ENCODE results near the gene SLC25A3. TPM values are rescaled to one million over a fixed set of nuclear protein-coding genes. Genes with fewer than 3 reads are reported as not detected.
A peak's percentile ranks its signal among the peaks of the same experiment; 100 is the strongest.

SLC25A3 gene
- total and polyA plus RNA-seq, 9 of the 15 experiments (the other 6 are each of a cell fraction or from before 2014, with no cell fraction given), result 264 to 766 (median 495) TPM

DNA sequence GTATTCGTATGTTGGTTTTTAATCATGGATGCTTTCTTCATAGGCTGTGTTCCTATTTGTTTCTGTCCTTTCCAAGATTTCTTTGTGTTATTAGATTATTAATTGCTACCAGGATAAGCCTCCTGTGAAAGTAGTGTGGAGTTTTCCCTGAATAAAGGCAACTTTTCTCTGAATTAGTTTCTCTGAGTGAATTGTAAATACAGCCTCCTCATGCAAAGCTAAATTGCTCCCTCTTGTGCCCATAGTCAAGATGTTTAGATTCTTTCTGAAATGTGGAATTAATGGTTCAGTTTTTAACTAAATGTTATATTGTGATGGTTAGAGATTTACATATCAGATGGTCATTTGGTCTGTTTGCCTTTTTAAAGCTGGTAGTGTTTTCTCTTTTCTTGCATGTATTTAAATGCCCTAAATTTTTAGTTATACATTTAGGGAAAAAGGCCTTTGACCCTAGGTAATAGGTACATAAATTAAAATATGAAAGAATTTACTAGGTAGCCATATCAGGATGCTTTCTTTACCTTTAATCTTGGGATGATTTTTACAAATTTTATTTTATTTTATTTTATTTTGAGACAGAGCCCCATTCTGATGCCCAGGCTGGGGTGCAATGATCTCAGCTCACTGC is 60.5 kb downstream of the SLC25A3 start:
- no peak overlapping the region for H3K4me2 ChIP-seq (ENCODE audit: insufficient read depth, low read length)
- H3K4me1 ChIP-seq (replicated peaks in 1 of 2; ENCODE audit: control insufficient read depth in 2 of 2, insufficient read depth in 2 of 2, low read length in 2 of 2), result peaks cover 0 to 12% of the 10 kb centered on the region in 2 experiments; a peak in 2 of 5 replicates
- H3K79me2 ChIP-seq (ENCODE audit: control insufficient read depth, insufficient read depth, low read length), result no peaks in the 10 kb centered on the region
- H3K36me3 ChIP-seq (ENCODE audit: control insufficient read depth, insufficient read depth, low read length), result peaks cover 20% of the 10 kb centered on the region; the same call in 2 of the 3 replicates
- H3K9me1 ChIP-seq (ENCODE audit: control insufficient read depth, insufficient read depth, low read length), result no peaks in the 10 kb centered on the region
- H3K27ac ChIP-seq (ENCODE audit: extremely low read depth, low read depth, low read length), result no peak overlapping the region
- no TSS peak for BruUV-seq (replicated peaks)
- WGBS (ENCODE audit: insufficient coverage, low coverage, missing lambda C conversion rate), result 100% methylated on average over 1 of the region's 1 CpG
- ATAC-seq (peak; percentile 61), FAIRE-seq (peak; percentile 78), DNase-seq (ENCODE audit: extremely low read depth in 1 of 4, low spot score in 3 of 4) (peak; percentile 23 to 69 (median 29))
- H3K27me3 ChIP-seq (ENCODE audit: control insufficient read depth in 2 of 2, insufficient read depth in 2 of 2, low read length in 2 of 2), result no peaks in the 10 kb centered on the region
- H3K9ac ChIP-seq (ENCODE audit: insufficient read depth in 1 of 2, low read depth in 2 of 2, low read length in 2 of 2), result no peak overlapping the region
- in situ Hi-C loops (cut with MboI) (no loop called here), intact Hi-C loops (cut with micrococcal nuclease) (loop anchor here (1.0 to 2.0 kb wide), 3 partner anchors 87 to 237 kb away; no protein-coding TSS in a partner anchor)
- H2AFZ ChIP-seq (ENCODE audit: low read depth, low read length), result no peak overlapping the region
- no peak overlapping the region for H3K4me3 ChIP-seq
- H3K9me3 ChIP-seq (replicated peaks; ENCODE audit: control insufficient read depth, insufficient read depth, low read depth, low read length), result no peaks in the 10 kb centered on the region
- no peaks in the 10 kb centered on the region for H4K20me1 ChIP-seq (replicated peaks; ENCODE audit: control insufficient read depth, insufficient read depth, low read length)
- CTCF ChIA-PET (ENCODE audit: low intra/inter-chr PET ratio), result interaction anchor here (0.7 to 1.5 kb wide), 5 partner anchors 48 to 237 kb away, joined by 3 to 12 read pairs (median 6); no protein-coding TSS in a partner anchor
- POLR2A ChIA-PET, result interaction anchor here (0.7 to 1.0 kb wide), 2 partner anchors 15 to 345 kb away, joined by 3 to 4 read pairs; no protein-coding TSS in a partner anchor
- no peak for TF ChIP-seq JUNB (CRISPR knock-in tag; conservative IDR thresholded peaks at IDR 0.05)
- TF ChIP-seq SMARCA4 (IDR thresholded peaks at IDR 0.05), result no peak
- TF ChIP-seq SRF (CRISPR knock-in tag; IDR thresholded peaks at IDR 0.05), result no peak
- no peak for TF ChIP-seq TRIM28 (IDR thresholded peaks at IDR 0.05)
- TF ChIP-seq MCM2 (IDR thresholded peaks at IDR 0.05; ENCODE audit: low read depth), result no peak
- TF ChIP-seq, protein P1, sequence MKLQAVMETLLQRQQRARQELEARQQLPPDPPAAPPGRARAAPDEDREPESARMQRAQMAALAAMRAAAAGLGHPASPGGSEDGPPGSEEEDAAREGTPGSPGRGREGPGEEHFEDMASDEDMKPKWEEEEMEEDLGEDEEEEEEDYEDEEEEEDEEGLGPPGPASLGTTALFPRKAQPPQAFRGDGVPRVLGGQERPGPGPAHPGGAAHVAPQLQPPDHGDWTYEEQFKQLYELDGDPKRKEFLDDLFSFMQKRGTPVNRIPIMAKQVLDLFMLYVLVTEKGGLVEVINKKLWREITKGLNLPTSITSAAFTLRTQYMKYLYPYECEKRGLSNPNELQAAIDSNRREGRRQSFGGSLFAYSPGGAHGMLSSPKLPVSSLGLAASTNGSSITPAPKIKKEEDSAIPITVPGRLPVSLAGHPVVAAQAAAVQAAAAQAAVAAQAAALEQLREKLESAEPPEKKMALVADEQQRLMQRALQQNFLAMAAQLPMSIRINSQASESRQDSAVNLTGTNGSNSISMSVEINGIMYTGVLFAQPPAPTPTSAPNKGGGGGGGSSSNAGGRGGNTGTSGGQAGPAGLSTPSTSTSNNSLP (IDR thresholded peaks at IDR 0.05; ENCODE audit: borderline replicate concordance, low read depth, low read length), result no peak
- peak; percentile 69 to 84 for TF ChIP-seq RAD21 (CRISPR knock-in tag; conservative IDR thresholded peaks at IDR 0.05 in 1 of 2, IDR thresholded peaks at IDR 0.05 in 1 of 2)
- TF ChIP-seq SNRNP70 (optimal IDR thresholded peaks at IDR 0.05; ENCODE audit: low read depth, low read length), result no peak
- TF ChIP-seq, protein P2, sequence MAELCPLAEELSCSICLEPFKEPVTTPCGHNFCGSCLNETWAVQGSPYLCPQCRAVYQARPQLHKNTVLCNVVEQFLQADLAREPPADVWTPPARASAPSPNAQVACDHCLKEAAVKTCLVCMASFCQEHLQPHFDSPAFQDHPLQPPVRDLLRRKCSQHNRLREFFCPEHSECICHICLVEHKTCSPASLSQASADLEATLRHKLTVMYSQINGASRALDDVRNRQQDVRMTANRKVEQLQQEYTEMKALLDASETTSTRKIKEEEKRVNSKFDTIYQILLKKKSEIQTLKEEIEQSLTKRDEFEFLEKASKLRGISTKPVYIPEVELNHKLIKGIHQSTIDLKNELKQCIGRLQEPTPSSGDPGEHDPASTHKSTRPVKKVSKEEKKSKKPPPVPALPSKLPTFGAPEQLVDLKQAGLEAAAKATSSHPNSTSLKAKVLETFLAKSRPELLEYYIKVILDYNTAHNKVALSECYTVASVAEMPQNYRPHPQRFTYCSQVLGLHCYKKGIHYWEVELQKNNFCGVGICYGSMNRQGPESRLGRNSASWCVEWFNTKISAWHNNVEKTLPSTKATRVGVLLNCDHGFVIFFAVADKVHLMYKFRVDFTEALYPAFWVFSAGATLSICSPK (IDR thresholded peaks at IDR 0.05; ENCODE audit: borderline replicate concordance), result no peak
- TF ChIP-seq, protein P3, sequence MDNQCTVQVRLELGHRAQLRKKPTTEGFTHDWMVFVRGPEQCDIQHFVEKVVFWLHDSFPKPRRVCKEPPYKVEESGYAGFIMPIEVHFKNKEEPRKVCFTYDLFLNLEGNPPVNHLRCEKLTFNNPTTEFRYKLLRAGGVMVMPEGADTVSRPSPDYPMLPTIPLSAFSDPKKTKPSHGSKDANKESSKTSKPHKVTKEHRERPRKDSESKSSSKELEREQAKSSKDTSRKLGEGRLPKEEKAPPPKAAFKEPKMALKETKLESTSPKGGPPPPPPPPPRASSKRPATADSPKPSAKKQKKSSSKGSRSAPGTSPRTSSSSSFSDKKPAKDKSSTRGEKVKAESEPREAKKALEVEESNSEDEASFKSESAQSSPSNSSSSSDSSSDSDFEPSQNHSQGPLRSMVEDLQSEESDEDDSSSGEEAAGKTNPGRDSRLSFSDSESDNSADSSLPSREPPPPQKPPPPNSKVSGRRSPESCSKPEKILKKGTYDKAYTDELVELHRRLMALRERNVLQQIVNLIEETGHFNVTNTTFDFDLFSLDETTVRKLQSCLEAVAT (IDR thresholded peaks at IDR 0.05), result no peak
- TF ChIP-seq, protein P4, sequence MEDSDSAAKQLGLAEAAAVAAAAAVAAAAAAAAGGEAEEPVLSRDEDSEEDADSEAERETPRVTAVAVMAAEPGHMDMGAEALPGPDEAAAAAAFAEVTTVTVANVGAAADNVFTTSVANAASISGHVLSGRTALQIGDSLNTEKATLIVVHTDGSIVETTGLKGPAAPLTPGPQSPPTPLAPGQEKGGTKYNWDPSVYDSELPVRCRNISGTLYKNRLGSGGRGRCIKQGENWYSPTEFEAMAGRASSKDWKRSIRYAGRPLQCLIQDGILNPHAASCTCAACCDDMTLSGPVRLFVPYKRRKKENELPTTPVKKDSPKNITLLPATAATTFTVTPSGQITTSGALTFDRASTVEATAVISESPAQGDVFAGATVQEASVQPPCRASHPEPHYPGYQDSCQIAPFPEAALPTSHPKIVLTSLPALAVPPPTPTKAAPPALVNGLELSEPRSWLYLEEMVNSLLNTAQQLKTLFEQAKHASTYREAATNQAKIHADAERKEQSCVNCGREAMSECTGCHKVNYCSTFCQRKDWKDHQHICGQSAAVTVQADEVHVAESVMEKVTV (CRISPR knock-in tag; IDR thresholded peaks at IDR 0.05), result peak; percentile 62; the same call in 1 of the 2 replicates
- TF ChIP-seq, protein P5, sequence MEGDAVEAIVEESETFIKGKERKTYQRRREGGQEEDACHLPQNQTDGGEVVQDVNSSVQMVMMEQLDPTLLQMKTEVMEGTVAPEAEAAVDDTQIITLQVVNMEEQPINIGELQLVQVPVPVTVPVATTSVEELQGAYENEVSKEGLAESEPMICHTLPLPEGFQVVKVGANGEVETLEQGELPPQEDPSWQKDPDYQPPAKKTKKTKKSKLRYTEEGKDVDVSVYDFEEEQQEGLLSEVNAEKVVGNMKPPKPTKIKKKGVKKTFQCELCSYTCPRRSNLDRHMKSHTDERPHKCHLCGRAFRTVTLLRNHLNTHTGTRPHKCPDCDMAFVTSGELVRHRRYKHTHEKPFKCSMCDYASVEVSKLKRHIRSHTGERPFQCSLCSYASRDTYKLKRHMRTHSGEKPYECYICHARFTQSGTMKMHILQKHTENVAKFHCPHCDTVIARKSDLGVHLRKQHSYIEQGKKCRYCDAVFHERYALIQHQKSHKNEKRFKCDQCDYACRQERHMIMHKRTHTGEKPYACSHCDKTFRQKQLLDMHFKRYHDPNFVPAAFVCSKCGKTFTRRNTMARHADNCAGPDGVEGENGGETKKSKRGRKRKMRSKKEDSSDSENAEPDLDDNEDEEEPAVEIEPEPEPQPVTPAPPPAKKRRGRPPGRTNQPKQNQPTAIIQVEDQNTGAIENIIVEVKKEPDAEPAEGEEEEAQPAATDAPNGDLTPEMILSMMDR (IDR thresholded peaks at IDR 0.05 in 2 of 3, conservative IDR thresholded peaks at IDR 0.05 in 1 of 3; ENCODE audit: insufficient read depth in 2 of 3, low read depth in 1 of 3, low read length in 3 of 3), result peak; percentile 42 to 79 (median 59); a peak in 5 of 6 replicates

Measured in K562 (cell line).